ENCODE data around the gene HNRNPA1. TPM values are rescaled to one million over a fixed set of nuclear protein-coding genes. Genes with fewer than 3 reads are reported as not detected.

HNRNPA1 gene
- total and polyA plus RNA-seq, 9 of the 15 experiments (the other 6 are each of a cell fraction or from before 2014, with no cell fraction given) = 1,166 to 2,703 (median 1,815) TPM

DNA sequence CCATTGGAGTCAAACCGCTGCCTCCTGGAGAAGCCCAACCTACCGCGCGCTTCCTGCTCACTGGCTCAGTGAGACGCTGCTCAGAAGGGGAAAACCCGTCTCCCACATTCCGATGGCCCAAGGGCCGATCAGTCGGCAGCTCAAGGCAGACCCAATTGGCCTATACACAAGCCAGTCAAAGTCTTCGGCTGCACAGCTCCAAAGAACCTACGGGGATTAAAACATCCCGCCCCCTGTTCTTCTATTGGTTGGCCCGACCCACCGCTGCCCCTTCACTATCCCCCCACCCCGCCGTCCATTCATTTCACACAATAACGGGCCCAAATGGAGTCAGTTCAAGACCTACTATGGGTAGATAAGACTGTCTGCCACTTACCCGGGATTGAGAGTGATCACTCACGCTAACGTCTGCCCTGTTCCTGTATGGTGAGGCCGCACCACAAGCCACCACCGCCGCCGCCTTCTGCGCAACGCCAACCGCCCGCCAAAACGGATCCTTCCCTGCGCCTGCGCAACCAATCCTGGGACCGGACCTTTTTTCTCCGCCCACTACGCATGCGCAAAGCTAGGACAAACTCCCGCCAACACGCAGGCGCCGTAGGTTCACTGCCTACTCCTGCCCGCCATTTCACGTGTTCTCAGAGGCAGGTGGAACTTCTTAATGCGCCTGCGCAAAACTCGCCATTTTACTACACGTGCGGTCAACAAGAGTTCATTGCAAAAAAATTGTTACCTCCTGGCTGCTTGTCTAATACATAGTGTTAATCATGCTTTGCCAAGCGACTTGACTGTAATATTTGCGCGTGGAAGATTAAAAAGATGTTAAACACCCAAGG lies 676 bp upstream of the HNRNPA1 start, which contains the start of gene CBX5 (continued):
- TF ChIP-seq CUX1 (CRISPR knock-in tag; IDR thresholded peaks at IDR 0.05) (no peak), POLR2A (conservative IDR thresholded peaks at IDR 0.05) (peak; percentile 98), HDAC6 (IDR thresholded peaks at IDR 0.05; ENCODE audit: low read depth, low read length) (no peak), SP1 (CRISPR knock-in tag; IDR thresholded peaks at IDR 0.05) (no peak), ZNF274 (IDR thresholded peaks at IDR 0.05; ENCODE audit: borderline replicate concordance, low read depth, low read length) (no peak), ZC3H4 (CRISPR knock-in tag; IDR thresholded peaks at IDR 0.05; ENCODE audit: borderline replicate concordance) (peak; percentile 60; the same call in 1 of the 2 replicates), MED1 (CRISPR knock-in tag; IDR thresholded peaks at IDR 0.05; ENCODE audit: borderline replicate concordance) (no peak), FOXK2 (conservative IDR thresholded peaks at IDR 0.05 in 1 of 2, IDR thresholded peaks at IDR 0.05 in 1 of 2; ENCODE audit: low read depth in 2 of 2) (peak; percentile 85 to 86), ARID3B (CRISPR knock-in tag; IDR thresholded peaks at IDR 0.05; ENCODE audit: borderline replicate concordance) (no peak), ZNF41 (CRISPR knock-in tag; conservative IDR thresholded peaks at IDR 0.05) (no peak), MCM5 (IDR thresholded peaks at IDR 0.05; ENCODE audit: low read depth) (no peak), MAFG (tag; conservative IDR thresholded peaks at IDR 0.05) (no peak), ZBTB7A (IDR thresholded peaks at IDR 0.05; ENCODE audit: borderline replicate concordance, control insufficient read depth, low read depth, low read length) (no peak; the same call in 1 of the 2 replicates), CXXC5 (CRISPR knock-in tag; IDR thresholded peaks at IDR 0.05) (peak; percentile 75), HNRNPL (IDR thresholded peaks at IDR 0.05; ENCODE audit: low read depth, low read length) (no peak), ZKSCAN8 (CRISPR knock-in tag; IDR thresholded peaks at IDR 0.05) (no peak)
- TF ChIP-seq, protein P1, sequence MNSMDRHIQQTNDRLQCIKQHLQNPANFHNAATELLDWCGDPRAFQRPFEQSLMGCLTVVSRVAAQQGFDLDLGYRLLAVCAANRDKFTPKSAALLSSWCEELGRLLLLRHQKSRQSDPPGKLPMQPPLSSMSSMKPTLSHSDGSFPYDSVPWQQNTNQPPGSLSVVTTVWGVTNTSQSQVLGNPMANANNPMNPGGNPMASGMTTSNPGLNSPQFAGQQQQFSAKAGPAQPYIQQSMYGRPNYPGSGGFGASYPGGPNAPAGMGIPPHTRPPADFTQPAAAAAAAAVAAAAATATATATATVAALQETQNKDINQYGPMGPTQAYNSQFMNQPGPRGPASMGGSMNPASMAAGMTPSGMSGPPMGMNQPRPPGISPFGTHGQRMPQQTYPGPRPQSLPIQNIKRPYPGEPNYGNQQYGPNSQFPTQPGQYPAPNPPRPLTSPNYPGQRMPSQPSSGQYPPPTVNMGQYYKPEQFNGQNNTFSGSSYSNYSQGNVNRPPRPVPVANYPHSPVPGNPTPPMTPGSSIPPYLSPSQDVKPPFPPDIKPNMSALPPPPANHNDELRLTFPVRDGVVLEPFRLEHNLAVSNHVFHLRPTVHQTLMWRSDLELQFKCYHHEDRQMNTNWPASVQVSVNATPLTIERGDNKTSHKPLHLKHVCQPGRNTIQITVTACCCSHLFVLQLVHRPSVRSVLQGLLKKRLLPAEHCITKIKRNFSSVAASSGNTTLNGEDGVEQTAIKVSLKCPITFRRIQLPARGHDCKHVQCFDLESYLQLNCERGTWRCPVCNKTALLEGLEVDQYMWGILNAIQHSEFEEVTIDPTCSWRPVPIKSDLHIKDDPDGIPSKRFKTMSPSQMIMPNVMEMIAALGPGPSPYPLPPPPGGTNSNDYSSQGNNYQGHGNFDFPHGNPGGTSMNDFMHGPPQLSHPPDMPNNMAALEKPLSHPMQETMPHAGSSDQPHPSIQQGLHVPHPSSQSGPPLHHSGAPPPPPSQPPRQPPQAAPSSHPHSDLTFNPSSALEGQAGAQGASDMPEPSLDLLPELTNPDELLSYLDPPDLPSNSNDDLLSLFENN (IDR thresholded peaks at IDR 0.05; ENCODE audit: low read depth in 2 of 2, low read length in 2 of 2) = peak in 1 of 2 experiments; percentile 40; a peak in 1 of 4 replicates

Measured in K562 (cell line).